OCI-LY1 (cell line): Measurements from ENCODE around the gene VCAN.

Experiments used
- CTCF ChIP-seq: fragments of 200-600 bp; sonication (generic), shearing (Covaris generic); IDR thresholded peaks from 2 replicates; pipeline ENCODE4 v1.5.1; 2017; ENCODE audit warnings: mild to moderate bottlenecking, antibody characterized with exemption, low read length, moderate library complexity, mixed read lengths
- EZH2 ChIP-seq: fragments of 200-600 bp; sonication (generic), shearing (Covaris generic); IDR thresholded peaks from 2 replicates; pipeline ENCODE4 v1.8.0; 2017; ENCODE audit warnings: borderline replicate concordance, mixed run types, mild to moderate bottlenecking, antibody characterized with exemption, low read length, moderate library complexity, mixed read lengths

GRCh38 chr5:83473346-83474160 is 2.0 kb downstream of the VCAN start:
- TF ChIP-seq CTCF (peak; percentile 84), EZH2 (no peak)
